HG02970 (cell line): ENCODE measurements around the gene ECE1.
A peak's percentile ranks its signal among the peaks of the same experiment; 100 is the strongest.

Experiments
- ATAC-seq: cut with Tn5 transposase; IDR thresholded peaks from one replicate; pipeline ENCODE4 v1.9.1; 2021; ENCODE audit warnings: mild to moderate bottlenecking, moderate library complexity, moderate number of reproducible peaks; ENCODE audit not compliant: unreplicated experiment, low FRiP score

Gene ECE1

DNA sequence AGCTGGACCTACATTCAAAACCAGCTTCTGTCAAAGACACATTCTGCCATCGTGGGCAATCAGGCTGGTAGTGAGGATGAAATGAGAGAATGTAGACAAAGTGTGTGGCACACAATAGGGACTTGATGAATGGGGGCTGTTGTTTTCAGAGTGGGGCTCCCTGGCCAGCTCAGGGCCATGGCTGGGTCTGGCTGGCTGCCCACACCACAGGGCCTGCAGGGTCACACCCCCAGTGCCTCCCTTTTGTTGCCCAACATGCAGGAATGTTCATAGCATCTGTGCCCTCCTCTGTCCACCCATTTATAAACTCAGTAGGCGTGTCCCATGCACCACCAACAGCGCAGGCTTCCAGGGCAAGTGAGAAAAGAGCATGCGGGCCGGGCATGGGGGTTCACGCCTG is 20.8 kb upstream of the ECE1 start:
- no peak for ATAC-seq

- no peak for ATAC-seq
Observed at GRCh38 chr1:21308847-21309652, 18.8 kb upstream of the ECE1 start.

- ATAC-seq = no peak
Observed at GRCh38 chr1:21308330-21308729, 18.1 kb upstream of the ECE1 start.

DNA sequence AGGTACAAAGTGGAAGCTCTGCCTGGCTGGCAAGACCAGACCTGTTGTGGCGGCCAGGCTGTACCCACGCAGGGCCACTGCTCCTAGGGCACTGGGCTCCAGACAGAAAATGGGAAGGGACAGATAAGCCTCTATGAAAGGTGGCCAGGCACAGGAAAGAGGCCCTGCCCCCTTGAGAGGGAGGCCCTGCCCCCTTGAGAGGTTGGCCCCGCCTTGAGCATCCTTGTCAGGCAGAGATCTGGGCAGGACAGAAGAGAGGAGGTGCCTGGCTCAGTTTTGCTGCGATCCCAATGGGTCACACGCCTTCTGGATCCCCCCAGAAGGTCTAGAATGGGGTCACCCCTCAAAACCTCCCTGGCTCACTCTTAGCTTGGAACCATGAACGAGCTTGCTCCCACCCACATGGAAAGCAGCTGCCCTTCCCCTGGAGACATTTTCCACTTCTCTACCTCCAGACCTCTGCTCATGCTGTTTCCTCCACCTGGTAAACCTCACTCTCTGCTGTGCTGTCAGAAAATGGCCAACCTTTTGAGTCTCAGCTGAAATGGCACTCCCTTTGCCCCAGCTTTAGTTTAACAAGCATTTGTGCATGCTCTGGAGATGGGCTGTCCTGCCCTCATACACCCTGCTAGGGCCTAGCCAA is 17.5 kb upstream of the ECE1 start:
- no peak for ATAC-seq

GRCh38 chr1:21307210-21307609 is 16.9 kb upstream of the ECE1 start:
- ATAC-seq = no peak

DNA sequence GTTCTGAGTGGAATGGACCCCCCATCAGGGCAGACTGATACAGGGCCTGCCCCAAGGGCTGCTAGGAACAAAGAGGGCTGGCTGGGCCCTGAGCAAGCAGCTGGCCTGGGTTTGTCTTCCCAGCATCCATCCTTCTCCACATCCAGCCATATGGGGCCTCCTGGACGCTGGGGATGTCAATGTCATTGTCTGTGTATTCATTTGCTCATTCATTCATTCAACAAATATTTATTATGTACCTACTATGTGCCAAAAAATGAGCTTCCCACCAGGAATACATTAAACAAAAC is 15.6 kb upstream of the ECE1 start:
- no peak for ATAC-seq

GRCh38 chr1:21305155-21305899 is 15.1 kb upstream of the ECE1 start:
- ATAC-seq = no peak

DNA sequence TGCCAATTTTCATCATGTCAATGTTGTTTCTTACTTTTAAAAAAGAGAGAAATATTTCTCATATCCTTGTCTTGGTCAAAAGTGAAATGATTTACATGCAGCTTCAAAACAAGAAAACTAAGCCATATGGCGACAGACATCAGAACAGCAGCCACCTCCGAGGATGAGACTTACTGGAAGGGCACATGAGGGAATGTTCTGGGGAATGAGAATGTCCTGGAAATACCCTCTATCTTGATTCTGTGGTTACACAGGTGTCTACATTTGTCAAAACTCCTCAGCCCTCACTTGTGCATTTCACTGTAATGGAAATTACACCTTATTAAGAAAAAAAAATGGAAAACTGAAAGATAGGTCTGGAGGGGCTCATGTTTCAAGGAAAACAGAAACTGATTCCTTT is 14.2 kb upstream of the ECE1 start:
- ATAC-seq = no peak

- ATAC-seq = no peak
Observed at GRCh38 chr1:21302747-21303715, 12.8 kb upstream of the ECE1 start.

DNA sequence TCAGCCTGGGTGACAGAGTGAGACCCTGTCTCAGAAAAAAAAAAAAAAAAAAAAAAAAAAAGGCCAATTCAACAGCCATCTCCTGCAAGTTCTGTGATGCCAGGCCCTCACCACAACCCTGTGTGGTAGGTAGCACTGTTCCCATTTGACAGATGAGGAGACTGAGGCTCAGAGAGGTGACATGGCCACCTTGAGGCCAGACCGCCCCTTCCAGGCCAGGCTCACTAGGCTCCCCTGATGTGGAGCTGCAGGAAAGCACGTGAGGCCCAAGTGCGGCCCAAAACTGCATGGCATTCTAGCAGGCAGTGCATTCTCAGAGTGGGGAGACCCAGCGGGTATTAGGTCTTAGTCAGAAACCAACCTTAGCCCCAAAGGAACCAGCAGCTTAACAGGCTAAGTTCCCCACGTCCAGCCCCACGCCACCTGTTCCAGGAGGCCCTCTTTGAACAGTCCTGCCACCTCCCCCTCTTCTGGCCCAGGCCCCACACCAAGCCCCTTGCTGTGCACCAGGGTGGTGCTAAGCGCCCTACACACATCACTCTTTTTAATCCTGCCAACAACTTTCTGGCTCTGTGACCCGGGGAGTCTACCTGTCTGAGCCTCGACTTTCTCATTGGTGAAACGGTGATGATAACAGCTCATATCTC is 11.7 kb upstream of the ECE1 start:
- ATAC-seq = no peak

DNA sequence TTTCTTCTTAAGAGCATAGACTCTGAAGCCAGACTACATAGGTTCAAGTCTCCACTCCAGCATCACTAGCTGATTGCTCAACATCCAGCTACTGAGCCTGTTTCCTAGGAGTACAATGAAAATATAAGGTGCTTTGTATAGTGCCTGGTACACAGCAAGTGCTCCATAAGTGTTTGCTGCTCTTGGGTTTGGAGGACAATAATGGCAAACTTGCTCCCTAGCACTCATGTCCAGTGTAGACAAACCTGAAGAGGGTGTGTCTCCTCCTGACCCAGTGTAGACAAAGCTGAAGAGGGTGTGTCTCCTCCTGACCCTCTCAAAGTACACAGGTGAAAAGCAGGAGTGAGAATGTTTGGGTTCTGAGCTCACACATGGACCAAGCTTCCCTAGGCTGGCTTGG is 10.5 kb upstream of the ECE1 start:
- no peak for ATAC-seq

- ATAC-seq = no peak
Observed at GRCh38 chr1:21299780-21300395, 9.6 kb upstream of the ECE1 start.

- ATAC-seq = no peak
Observed at GRCh38 chr1:21298981-21299391, 8.7 kb upstream of the ECE1 start.

GRCh38 chr1:21297975-21298374 is 7.7 kb upstream of the ECE1 start:
- no peak for ATAC-seq

DNA sequence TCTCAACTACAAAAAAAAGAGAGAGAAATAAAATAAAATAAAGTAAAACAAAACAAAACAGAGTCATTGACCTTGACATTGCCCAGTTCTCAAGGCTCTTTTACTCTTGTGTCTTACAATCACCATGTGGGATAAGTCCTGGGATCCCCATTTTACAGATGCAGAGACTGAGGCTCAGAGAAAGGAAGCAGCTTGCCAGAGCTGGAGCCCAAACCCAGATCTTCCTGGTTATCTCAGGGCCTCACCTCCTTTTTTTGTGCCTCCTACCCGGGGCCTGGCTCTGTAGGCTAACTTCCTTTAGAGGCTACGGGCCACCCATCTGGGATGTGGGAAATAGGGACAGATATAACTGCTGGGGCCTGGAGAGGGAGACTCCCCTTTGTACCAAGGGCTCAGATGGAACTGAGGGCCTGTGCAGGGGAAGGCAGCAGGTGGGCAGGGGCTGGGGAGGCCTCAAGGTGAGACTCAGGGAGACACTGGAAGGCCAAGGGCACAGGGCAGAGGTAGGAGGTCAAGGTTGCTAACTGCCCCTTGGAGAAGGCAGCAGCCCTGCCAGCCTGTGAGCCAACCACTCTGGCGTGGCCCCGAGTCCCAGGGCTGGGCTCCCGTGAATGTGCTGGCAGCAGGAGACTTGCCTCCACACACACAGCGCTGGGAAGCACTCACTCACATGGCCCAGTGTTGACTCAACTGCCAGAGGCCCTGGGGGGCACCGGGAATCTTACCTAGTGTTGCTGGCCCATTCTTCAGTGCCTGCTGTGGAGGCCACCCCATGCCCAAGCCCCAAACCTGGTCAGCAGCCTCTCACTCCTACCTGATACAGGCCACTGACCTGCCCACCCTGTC is 6.5 kb upstream of the ECE1 start:
- ATAC-seq = no peak

DNA sequence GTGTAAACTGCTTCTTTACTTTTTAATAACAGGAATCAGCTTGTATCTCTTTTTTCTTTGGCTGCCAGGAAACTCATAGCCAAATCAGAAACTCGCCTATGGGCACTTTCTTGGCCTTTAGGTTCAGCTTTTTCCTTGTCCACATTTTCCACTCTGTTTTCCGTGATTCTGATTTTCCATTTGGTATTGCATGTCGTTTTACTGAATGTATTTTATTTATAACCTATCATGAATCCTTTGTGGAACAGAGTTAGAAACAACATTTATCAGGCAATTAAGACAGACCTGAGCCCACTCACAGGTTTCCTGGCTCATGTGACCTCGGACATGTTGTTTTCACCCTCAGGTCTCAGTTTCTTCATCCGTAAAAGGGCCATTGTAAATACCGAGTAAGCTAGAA is 5.3 kb upstream of the ECE1 start:
- no peak for ATAC-seq

- peak; percentile 1 for ATAC-seq
Observed at GRCh38 chr1:21295002-21295401, 4.7 kb upstream of the ECE1 start.

DNA sequence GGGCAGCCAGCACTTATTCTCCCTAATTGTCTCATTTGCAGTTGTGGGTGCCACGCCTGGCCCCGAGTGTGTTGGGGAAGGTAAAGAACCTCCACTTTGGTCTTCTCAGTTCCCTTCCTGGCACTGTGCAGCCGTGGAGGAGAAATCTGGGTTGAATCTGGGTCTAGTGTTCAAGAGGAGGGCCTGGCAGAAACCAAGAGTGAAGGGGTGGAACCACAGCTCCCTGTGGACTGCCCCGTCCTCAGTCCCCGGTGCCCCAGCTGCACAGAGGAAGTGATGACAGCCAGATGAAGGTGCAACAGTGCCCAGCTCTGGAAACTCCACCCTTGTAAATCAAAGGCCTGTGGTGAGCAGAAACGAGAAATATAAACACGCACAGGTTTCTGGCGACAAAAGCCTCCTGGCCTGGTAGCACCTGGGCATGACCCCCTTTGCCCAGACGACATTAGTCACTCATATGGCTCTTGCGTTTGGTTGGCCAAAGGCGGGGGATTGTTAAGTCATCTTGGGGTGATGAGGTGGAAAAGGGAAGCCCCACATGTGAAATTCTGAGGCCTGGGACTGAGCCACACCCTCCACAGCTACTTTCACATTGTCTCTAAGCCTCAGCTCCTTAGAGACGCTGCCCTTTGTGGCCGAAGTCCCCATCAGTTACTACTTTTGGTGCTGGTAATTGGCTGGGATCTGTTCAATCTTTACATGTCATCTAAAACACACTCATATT is 4.2 kb upstream of the ECE1 start:
- ATAC-seq = peak; percentile 46
